MCF 10A (cell line): ENCODE results near the gene SREK1. TPM values are rescaled to one million over a fixed set of nuclear protein-coding genes. Genes with fewer than 3 reads are reported as not detected.

Experiments
- BruUV-seq: library from RNA; stranded (reverse); fragments of 400-500 nt; replicated peaks from 2 replicates; lab custom pipeline; 2021; lab: Mats Ljungman, UMichigan
- CTCF ChIA-PET: fragments of 300-600 bp; sonication (Branson Sonifier 250); formaldehyde crosslinking; extraction: SDS; loops from one replicate; lab custom pipeline; 2021; ENCODE audit warnings: antibody characterized with exemption, inconsistent platforms; lab: Yijun Ruan, JAX
- POLR2A ChIA-PET: fragments of 300-600, 350-650 bp; sonication (Branson Sonifier 250); formaldehyde crosslinking; extraction: SDS; loops from one replicate; lab custom pipeline; 2020; ENCODE audit warnings: antibody characterized with exemption, inconsistent platforms; lab: Yijun Ruan, JAX
- DNase-seq: peaks from one replicate; pipeline ENCODE4 v3.0.0-alpha.2; 2018; ENCODE audit not compliant: unreplicated experiment
- H3K27ac Mint-ChIP-seq: one replicate; pipeline ENCODE4 v1.8.0; 2022; ENCODE audit warnings: mild to moderate bottlenecking, low read depth, mixed read lengths; ENCODE audit not compliant: unreplicated experiment
- H3K27me3 Mint-ChIP-seq: one replicate; pipeline ENCODE4 v1.8.0; 2022; ENCODE audit warnings: mixed read lengths; ENCODE audit not compliant: insufficient read depth, unreplicated experiment
- H3K36me3 Mint-ChIP-seq: one replicate; pipeline ENCODE4 v1.8.0; 2022; ENCODE audit warnings: mild to moderate bottlenecking, moderate library complexity, mixed read lengths; ENCODE audit not compliant: insufficient read depth, unreplicated experiment
- H3K4me1 Mint-ChIP-seq: one replicate; pipeline ENCODE4 v1.8.0; 2022; ENCODE audit warnings: mixed read lengths; ENCODE audit not compliant: insufficient read depth, unreplicated experiment
- H3K4me3 Mint-ChIP-seq: one replicate; pipeline ENCODE4 v1.8.0; 2022; ENCODE audit warnings: mild to moderate bottlenecking, moderate library complexity, mixed read lengths; ENCODE audit not compliant: unreplicated experiment
- H3K9me3 Mint-ChIP-seq: one replicate; pipeline ENCODE4 v1.8.0; 2022; ENCODE audit warnings: mixed read lengths; ENCODE audit not compliant: unreplicated experiment
- intact Hi-C: fragments of 100-400 bp; cut with micrococcal nuclease; formaldehyde crosslinking; loops from 2 replicates; pipeline ENCODE4 v1.14.1; 2022
- total RNA-seq: library from RNA; stranded (reverse); gene quantifications from 2 replicates; pipeline ENCODE4 v1.2.3, GENCODE V29; 2022
- TF ChIP-seq, protein P1 (sequence below): fragments of 200-600 bp; IDR thresholded peaks from one replicate; pipeline ENCODE4 v1.8.0; 2022; ENCODE audit warnings: antibody characterized with exemption, mild to moderate bottlenecking; ENCODE audit not compliant: unreplicated experiment

The SREK1 gene
- total RNA-seq, 1 experiment from 2014 or later: 102 TPM

DNA sequence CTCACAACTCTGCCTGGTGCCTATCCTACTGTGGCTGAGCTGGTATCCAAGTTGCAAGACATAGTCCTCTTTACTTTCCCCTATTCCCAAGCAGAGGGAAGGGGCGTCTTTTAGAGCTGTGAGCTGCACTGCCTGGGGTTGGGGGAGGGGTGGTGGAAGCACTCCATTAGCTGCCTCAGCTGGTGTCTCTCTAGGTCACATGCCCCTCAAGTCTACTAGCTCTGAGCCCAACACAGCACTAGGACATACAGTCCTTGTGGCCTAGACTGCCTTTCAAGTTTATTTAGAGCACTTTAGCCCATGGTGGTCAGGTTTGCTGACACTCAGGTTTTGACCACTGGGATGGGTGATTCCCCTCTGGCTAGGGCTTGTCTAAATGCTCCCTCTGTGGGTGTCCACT is 54.7 kb downstream of the SREK1 start:
- Mint-ChIP-seq H3K4me3 (no peak overlapping the region), H3K27me3 (no peaks in the 10 kb centered on the region), H3K9me3 (no peaks in the 10 kb centered on the region), H3K36me3 (no peaks in the 10 kb centered on the region), H3K4me1 (no peaks in the 10 kb centered on the region), H3K27ac (no peak overlapping the region)
- ChIA-PET CTCF (interaction anchor here (2.3 kb wide), 1 partner anchor 107 kb away, joined by 5 read pairs; no protein-coding TSS in a partner anchor), POLR2A (no interaction called here)
- no TSS peak for BruUV-seq
- no peak for DNase-seq
- intact Hi-C loops: no loop called here
- TF ChIP-seq, protein P1, sequence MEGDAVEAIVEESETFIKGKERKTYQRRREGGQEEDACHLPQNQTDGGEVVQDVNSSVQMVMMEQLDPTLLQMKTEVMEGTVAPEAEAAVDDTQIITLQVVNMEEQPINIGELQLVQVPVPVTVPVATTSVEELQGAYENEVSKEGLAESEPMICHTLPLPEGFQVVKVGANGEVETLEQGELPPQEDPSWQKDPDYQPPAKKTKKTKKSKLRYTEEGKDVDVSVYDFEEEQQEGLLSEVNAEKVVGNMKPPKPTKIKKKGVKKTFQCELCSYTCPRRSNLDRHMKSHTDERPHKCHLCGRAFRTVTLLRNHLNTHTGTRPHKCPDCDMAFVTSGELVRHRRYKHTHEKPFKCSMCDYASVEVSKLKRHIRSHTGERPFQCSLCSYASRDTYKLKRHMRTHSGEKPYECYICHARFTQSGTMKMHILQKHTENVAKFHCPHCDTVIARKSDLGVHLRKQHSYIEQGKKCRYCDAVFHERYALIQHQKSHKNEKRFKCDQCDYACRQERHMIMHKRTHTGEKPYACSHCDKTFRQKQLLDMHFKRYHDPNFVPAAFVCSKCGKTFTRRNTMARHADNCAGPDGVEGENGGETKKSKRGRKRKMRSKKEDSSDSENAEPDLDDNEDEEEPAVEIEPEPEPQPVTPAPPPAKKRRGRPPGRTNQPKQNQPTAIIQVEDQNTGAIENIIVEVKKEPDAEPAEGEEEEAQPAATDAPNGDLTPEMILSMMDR: no peak

DNA sequence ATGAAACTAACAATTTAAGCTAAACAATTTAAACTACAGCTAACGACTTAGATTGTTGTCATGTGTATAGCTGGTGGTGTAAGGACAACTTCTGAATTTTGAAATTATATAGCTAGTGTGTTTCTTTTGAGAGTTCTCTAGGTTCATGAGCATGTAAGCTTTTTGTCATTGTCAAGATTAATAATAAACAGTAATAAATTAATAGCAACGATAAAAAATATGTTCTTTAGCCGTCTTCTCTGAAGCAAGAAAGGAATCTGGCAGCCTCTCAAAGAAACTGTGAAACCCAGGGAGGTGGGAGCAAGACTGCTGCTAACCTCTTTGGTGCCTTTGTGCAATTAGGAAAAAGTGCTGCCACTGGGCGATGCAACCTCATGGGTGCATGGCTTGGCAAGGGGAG is 59.4 kb downstream of the SREK1 start:
- ChIA-PET CTCF (interaction anchor here (0.6 to 1.3 kb wide), 2 partner anchors 28 to 125 kb away, joined by 3 to 4 read pairs; no protein-coding TSS in a partner anchor), POLR2A (interaction anchor here (0.6 to 1.3 kb wide), 5 partner anchors 14 to 52 kb away, joined by 3 to 4 read pairs (median 3); no protein-coding TSS in a partner anchor)
- no peaks in the 10 kb centered on the region for H3K27me3 Mint-ChIP-seq
- no peak overlapping the region for H3K27ac Mint-ChIP-seq
- no TSS peak for BruUV-seq
- intact Hi-C loops: no loop called here
- no peak overlapping the region for H3K4me3 Mint-ChIP-seq
- peaks cover 8% of the 10 kb centered on the region for H3K4me1 Mint-ChIP-seq
- no peaks in the 10 kb centered on the region for H3K36me3 Mint-ChIP-seq
- no peaks in the 10 kb centered on the region for H3K9me3 Mint-ChIP-seq
- DNase-seq: no peak
- TF ChIP-seq, protein P1: no peak

DNA sequence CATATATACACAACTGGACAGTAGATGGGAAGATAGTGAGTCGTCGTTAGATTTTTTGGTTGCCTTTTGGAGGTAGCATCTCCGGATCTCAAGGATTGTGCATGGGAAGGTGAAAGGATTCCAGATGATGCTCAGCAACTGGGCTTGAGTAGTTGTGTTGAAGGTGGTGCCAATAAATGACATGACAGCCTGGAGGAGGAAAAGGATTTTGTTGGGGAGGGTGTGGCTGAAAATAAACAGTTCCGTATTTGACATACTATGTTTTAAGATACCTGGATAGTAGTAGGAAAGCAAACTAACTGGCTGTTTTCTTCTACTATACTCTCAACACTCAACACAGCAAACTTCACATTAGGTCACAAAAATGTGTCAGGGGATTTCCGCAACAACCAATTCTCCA is 62.4 kb downstream of the SREK1 start:
- BruUV-seq: no TSS peak

DNA sequence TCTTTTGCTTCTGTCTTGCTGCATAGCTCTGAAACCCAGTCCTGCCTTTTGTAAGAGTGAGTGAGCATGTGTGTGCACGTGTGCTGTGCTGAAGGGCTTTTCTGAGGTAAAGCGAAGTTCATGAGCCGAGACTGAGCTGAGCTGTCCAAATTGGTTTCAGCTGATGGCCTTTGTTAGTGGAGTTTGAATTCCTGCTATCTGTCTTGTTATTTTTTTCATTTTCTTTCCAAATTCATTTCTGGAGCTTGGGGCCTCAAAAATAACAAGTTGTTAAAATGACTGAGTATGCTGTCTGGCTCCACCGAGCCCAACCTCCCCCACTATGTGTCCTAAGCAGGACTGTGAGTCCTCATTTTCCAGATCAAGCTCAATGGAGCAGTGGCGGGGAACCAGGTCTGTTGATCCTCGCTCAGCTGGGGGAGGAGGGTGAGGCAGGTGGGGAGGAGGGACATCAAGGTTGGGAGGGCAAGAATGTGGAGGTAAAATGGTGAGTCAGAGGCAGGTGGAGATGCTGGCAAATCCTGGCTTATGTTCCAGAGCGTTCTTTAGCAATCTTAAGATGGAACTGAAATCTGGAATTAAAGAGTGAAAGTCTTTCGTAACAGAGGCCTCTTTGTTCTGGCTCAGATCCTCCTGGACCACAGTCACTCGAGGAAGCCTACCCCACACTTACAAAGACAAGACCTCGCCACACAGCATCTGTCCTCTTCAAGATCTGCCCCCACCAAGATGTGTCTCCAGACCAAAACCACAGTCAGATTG is 63.9 kb downstream of the SREK1 start:
- TF ChIP-seq, protein P1: no peak
- no TSS peak for BruUV-seq
- H3K9me3 Mint-ChIP-seq: no peaks in the 10 kb centered on the region

More for the DNA sequence above, 62.4 kb downstream of the SREK1 start:
- no peaks in the 10 kb centered on the region for H3K36me3 Mint-ChIP-seq
- no peaks in the 10 kb centered on the region for H3K27me3 Mint-ChIP-seq
- no peaks in the 10 kb centered on the region for H3K9me3 Mint-ChIP-seq
- TF ChIP-seq, protein P1: no peak
- CTCF ChIA-PET: interaction anchor here (0.9 kb wide), 1 partner anchor 27 kb away, joined by 3 read pairs; no protein-coding TSS in a partner anchor
- no peak for DNase-seq
- intact Hi-C loops: no loop called here
- POLR2A ChIA-PET: no interaction called here
- H3K27ac Mint-ChIP-seq: no peak overlapping the region
- H3K4me1 Mint-ChIP-seq: peaks cover 23% of the 10 kb centered on the region
- no peak overlapping the region for H3K4me3 Mint-ChIP-seq

More for the DNA sequence above, 63.9 kb downstream of the SREK1 start:
- ChIA-PET CTCF (interaction anchor here (0.6 to 1.0 kb wide), 3 partner anchors 36 to 407 kb away, joined by 3 read pairs; no protein-coding TSS in a partner anchor), POLR2A (interaction anchor here (0.7 to 1.3 kb wide), 2 partner anchors 13 to 44 kb away, joined by 3 read pairs; no protein-coding TSS in a partner anchor)
- peak; percentile 55 for DNase-seq
- H3K36me3 Mint-ChIP-seq: no peaks in the 10 kb centered on the region
- intact Hi-C loops: loop anchor here (2.0 kb wide), 1 partner anchor 33 kb away; no protein-coding TSS in a partner anchor
- H3K4me3 Mint-ChIP-seq: peak overlapping the region; percentile 29
- peaks cover 23% of the 10 kb centered on the region for H3K4me1 Mint-ChIP-seq
- H3K27ac Mint-ChIP-seq: peak overlapping the region; percentile 74
- no peaks in the 10 kb centered on the region for H3K27me3 Mint-ChIP-seq
